ENCODE results near the gene ZNF800.

DNA sequence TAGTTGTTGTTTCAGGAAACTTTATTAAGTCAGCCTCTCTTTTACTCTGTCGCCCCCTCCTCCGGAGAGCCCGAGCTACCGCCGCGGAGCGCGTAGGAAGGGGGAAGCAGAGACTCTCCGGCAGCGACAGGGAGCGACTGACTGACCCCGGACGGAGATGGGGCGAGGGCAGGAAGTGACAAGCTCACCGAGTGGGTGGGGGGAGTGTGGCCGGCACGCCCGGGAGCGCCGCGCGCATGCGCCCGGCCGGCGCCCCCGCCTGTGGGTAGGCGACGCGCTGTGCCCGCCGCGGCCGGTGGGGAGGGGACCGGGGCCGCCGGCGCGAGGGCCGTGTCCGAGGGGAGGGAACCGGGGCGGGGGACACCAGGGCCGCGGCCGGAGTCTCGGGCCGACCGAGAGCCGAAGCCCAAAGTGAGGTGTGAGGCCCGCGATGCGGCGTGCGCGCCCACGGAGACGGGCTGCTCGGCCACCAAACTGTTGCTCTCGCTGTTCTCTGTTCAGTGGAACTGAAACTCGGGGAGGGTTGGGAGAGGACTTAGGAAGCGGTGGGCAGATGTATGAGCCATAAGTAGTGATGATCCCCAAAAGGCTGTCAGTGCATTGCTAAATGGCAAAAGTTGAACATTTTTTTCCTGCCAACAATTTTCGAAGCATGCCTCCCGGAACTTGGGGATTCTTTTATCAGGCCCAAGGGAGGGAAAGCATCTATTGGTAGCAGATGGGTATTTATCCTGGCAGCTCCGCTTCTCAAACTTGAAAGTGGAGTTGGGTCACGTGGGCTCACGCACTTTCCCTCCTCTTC lies at the start of gene ZNF800:
- TF ChIP-seq, protein P1, sequence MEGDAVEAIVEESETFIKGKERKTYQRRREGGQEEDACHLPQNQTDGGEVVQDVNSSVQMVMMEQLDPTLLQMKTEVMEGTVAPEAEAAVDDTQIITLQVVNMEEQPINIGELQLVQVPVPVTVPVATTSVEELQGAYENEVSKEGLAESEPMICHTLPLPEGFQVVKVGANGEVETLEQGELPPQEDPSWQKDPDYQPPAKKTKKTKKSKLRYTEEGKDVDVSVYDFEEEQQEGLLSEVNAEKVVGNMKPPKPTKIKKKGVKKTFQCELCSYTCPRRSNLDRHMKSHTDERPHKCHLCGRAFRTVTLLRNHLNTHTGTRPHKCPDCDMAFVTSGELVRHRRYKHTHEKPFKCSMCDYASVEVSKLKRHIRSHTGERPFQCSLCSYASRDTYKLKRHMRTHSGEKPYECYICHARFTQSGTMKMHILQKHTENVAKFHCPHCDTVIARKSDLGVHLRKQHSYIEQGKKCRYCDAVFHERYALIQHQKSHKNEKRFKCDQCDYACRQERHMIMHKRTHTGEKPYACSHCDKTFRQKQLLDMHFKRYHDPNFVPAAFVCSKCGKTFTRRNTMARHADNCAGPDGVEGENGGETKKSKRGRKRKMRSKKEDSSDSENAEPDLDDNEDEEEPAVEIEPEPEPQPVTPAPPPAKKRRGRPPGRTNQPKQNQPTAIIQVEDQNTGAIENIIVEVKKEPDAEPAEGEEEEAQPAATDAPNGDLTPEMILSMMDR (IDR thresholded peaks at IDR 0.05; ENCODE audit: low read length): no peak
- TF ChIP-seq EZH2 (optimal IDR thresholded peaks at IDR 0.05; ENCODE audit: low read depth, low read length) (no peak), EZH2phosphoT487 (IDR thresholded peaks at IDR 0.05; ENCODE audit: low read length) (no peak)
